ENCODE results near the gene MARCHF3.

- TF ChIP-seq POLR2A (IDR thresholded peaks at IDR 0.05): no peak
- TF ChIP-seq, protein P1, sequence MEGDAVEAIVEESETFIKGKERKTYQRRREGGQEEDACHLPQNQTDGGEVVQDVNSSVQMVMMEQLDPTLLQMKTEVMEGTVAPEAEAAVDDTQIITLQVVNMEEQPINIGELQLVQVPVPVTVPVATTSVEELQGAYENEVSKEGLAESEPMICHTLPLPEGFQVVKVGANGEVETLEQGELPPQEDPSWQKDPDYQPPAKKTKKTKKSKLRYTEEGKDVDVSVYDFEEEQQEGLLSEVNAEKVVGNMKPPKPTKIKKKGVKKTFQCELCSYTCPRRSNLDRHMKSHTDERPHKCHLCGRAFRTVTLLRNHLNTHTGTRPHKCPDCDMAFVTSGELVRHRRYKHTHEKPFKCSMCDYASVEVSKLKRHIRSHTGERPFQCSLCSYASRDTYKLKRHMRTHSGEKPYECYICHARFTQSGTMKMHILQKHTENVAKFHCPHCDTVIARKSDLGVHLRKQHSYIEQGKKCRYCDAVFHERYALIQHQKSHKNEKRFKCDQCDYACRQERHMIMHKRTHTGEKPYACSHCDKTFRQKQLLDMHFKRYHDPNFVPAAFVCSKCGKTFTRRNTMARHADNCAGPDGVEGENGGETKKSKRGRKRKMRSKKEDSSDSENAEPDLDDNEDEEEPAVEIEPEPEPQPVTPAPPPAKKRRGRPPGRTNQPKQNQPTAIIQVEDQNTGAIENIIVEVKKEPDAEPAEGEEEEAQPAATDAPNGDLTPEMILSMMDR (IDR thresholded peaks at IDR 0.05): no peak
These were observed 5.5 kb downstream of the MARCHF3 start for GRCh38 chr5:127024821-127025220.

All from gastroesophageal sphincter (tissue), 3 donors.